Keratinocyte (primary cell): ENCODE measurements around the gene TELO2.

ENCODE experiments used
- CTCF ChIP-seq, 3 experiments: IDR thresholded peaks in 1 of 3; conservative IDR thresholded peaks in 1 of 3; optimal IDR thresholded peaks in 1 of 3; 2 replicates in 2 of 3; 3 replicates in 1 of 3; pipeline versions ENCODE3 to v1.5.1; 2011; ENCODE audit warnings: low read length in 3 of 3, mild to moderate bottlenecking in 3 of 3, moderate library complexity in 2 of 3, control low read depth in 1 of 3, inconsistent platforms in 1 of 3; ENCODE audit not compliant: insufficient read depth in 2 of 3; ENCODE audit errors: extremely low read depth in 1 of 3
- EZH2 ChIP-seq: IDR thresholded peaks from one replicate; pipeline ENCODE4 v1.6.1; 2012; ENCODE audit warnings: inconsistent platforms, mild to moderate bottlenecking, low read length, moderate library complexity

GRCh38 chr16:1481906-1482835 is 11.0 kb upstream of the TELO2 start:
- TF ChIP-seq CTCF (optimal IDR thresholded peaks at IDR 0.05 in 1 of 3, IDR thresholded peaks at IDR 0.05 in 1 of 3, conservative IDR thresholded peaks at IDR 0.05 in 1 of 3; ENCODE audit: extremely low read depth in 1 of 3, insufficient read depth in 2 of 3, low read length in 3 of 3) (no peak), EZH2 (no peak)
